Body of pancreas (tissue), 4 donors: Measurements from ENCODE around the gene ZNF30.
"Not testable (repeated sequence)": the region's sequence is repeated elsewhere in the genome, so short reads cannot be mapped to it uniquely, and the experiment has no call there.

Experiments used
- CTCF ChIP-seq, 7 experiments: fragments of 450-650 bp in 4 of 7; fragments of 200-600 bp in 3 of 7; sonication (generic) in 3 of 7; IDR thresholded peaks; one replicate each; pipeline ENCODE4 v1.5.1; 2016 to 2019; ENCODE audit warnings: antibody characterized with exemption in 7 of 7
- POLR2A ChIP-seq, 3 donors: fragments of 450-650 bp; IDR thresholded peaks; one replicate each; pipeline ENCODE4 v1.6.1; 2016; ENCODE audit warnings: antibody characterized with exemption in 3 of 3, mild to moderate bottlenecking in 2 of 3

DNA sequence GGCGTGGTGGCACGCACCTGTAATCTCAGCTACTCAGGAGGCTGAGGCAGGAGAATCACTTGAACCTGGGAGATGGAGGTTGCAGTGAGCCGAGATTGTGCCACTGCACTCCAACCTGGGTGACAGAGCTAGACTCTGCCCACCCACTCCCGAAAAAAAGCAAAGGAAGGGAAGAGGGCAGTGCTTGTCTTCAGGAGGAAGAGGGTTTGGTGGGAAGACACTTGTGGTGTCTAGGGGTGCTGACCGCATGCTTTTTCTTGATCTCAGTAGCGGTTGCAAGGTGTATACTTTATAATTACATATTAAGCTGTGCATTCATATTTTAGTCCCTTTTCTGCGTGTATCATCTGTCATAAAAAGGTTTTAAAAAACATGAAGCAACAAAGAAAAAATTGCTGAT, 65.9 kb downstream of the ZNF30 start:
- TF ChIP-seq CTCF, POLR2A (IDR thresholded peaks at IDR 0.05): not testable (repeated sequence)
